ENCODE data around the gene ZNF850.
"Not testable (repeated sequence)": the region's sequence is repeated elsewhere in the genome, so short reads cannot be mapped to it uniquely, and the experiment has no call there.

DNA sequence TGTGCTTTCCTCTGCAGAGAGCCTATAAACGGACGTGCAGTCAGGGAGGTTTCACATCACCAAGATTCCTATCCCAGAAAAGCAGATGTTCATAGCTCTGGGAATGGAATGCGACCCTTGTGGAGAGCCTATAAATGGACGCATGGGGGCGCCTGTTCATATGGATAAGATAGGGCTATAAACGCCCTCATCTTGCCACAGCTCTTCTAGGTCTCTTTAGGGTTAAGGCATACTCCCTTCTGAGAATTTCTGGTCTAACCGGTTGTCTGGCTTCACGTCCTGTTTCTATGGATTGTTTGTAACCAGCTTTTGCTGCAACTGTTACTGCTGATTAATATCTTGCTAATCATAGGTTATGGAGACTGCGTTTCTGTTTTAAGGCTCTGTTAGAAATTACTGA is 36.4 kb downstream of the ZNF850 start:
- not testable (repeated sequence) for TF ChIP-seq POLR2AphosphoS5 (IDR thresholded peaks at IDR 0.05; ENCODE audit: low read depth, low read length); CTCF (IDR thresholded peaks at IDR 0.05); SIN3A (IDR thresholded peaks at IDR 0.05; ENCODE audit: borderline replicate concordance, insufficient read depth, low read depth, low read length); REST (IDR thresholded peaks at IDR 0.05; ENCODE audit: insufficient read depth in 1 of 2, low read depth in 2 of 2, low read length in 1 of 2)
